ENCODE measurements around the gene KRTAP10-4.
"Not testable (repeated sequence)": the region's sequence is repeated elsewhere in the genome, so short reads cannot be mapped to it uniquely, and the experiment has no call there.

Gene KRTAP10-4

GRCh38 chr21:44573630-44574456 lies at the start of gene KRTAP10-4:
TSS of gene KRTAP10-4 (plus strand) at chr21:44573729. CDS start at chr21:44573759, 30 bp downstream.
- DNase-seq, result not testable (repeated sequence)

GRCh38 chr21:44524414-44525371 lies 48.8 kb upstream of the KRTAP10-4 start:
- no peak for DNase-seq

- no peak for DNase-seq
These were observed 48.0 kb upstream of the KRTAP10-4 start for GRCh38 chr21:44525391-44526095.

GRCh38 chr21:44526096-44526997 lies 47.2 kb upstream of the KRTAP10-4 start:
- DNase-seq, result no peak

- DNase-seq, result no peak
These were observed 46.2 kb upstream of the KRTAP10-4 start for GRCh38 chr21:44527156-44527982.

GRCh38 chr21:44527983-44528633 lies 45.4 kb upstream of the KRTAP10-4 start:
- no peak for DNase-seq

- DNase-seq, result no peak
These were observed 44.9 kb upstream of the KRTAP10-4 start for GRCh38 chr21:44528634-44528995.

- no peak for DNase-seq
These were observed 44.5 kb upstream of the KRTAP10-4 start for GRCh38 chr21:44529011-44529421.

GRCh38 chr21:44529503-44530125 lies 43.9 kb upstream of the KRTAP10-4 start:
- no peak for DNase-seq

- no peak for DNase-seq
These were observed 43.2 kb upstream of the KRTAP10-4 start for GRCh38 chr21:44530221-44530902.

- DNase-seq, result no peak
These were observed 42.5 kb upstream of the KRTAP10-4 start for GRCh38 chr21:44530903-44531605.

- DNase-seq, result no peak
These were observed 41.6 kb upstream of the KRTAP10-4 start for GRCh38 chr21:44531606-44532564.

- no peak for DNase-seq
These were observed 40.8 kb upstream of the KRTAP10-4 start for GRCh38 chr21:44532712-44533111.

- no peak for DNase-seq
These were observed 40.2 kb upstream of the KRTAP10-4 start for GRCh38 chr21:44533121-44533890.

- DNase-seq, result no peak
These were observed 39.5 kb upstream of the KRTAP10-4 start for GRCh38 chr21:44533891-44534627.

GRCh38 chr21:44534688-44535087 lies 38.8 kb upstream of the KRTAP10-4 start:
- DNase-seq, result no peak

All from cortex of kidney (tissue), 1 donor.